Kidney (tissue), 14 donors: ENCODE results near the gene DYNC1H1. TPM values are rescaled to one million over a fixed set of nuclear protein-coding genes. Genes with fewer than 3 reads are reported as not detected.

Experiments
- DNase-seq, 5 donors: peaks; one replicate each; pipeline ENCODE4 v3.0.0-alpha.2; 2013 to 2020
- FAIRE-seq: peaks from 2 replicates; lab custom pipeline; 2012; peaks lifted over from hg19 to GRCh38; lab: Jason Lieb, UNC
- H3K27ac ChIP-seq, 2 donors: one replicate each; pipeline ENCODE4 v1.7.0; 2013; ENCODE audit warnings: low read depth in 2 of 2, low read length in 2 of 2, inconsistent platforms in 1 of 2
- H3K27me3 ChIP-seq: one replicate; pipeline ENCODE4 v1.7.1; 2013; ENCODE audit warnings: low read length, inconsistent platforms; ENCODE audit not compliant: control insufficient read depth, insufficient read depth
- H3K36me3 ChIP-seq, 3 donors: one replicate each; pipeline versions ENCODE4 v1.7.0 to v1.7.1; 2013; ENCODE audit warnings: low read length in 3 of 3, control low read depth in 1 of 3, inconsistent platforms in 1 of 3; ENCODE audit not compliant: insufficient read depth in 3 of 3, control insufficient read depth in 2 of 3
- H3K4me1 ChIP-seq, 3 donors: one replicate each; pipeline versions ENCODE4 v1.7.0 to v1.7.1; 2013; ENCODE audit warnings: low read length in 3 of 3, inconsistent platforms in 1 of 3, low read depth in 1 of 3; ENCODE audit not compliant: control insufficient read depth in 2 of 3, insufficient read depth in 2 of 3
- H3K4me3 ChIP-seq, 3 donors: one replicate each; pipeline versions ENCODE4 v1.7.0 to v1.8.1; 2013; ENCODE audit warnings: low read length in 3 of 3, control low read depth in 1 of 3, inconsistent platforms in 1 of 3
- H3K9ac ChIP-seq, 3 donors: one replicate each; pipeline versions ENCODE4 v1.7.0 to v1.7.1; 2013; ENCODE audit warnings: low read length in 3 of 3, control low read depth in 1 of 3, inconsistent platforms in 1 of 3
- H3K9me3 ChIP-seq, 3 donors: one replicate each; pipeline versions ENCODE4 v1.7.0 to v1.7.1; 2013; ENCODE audit warnings: low read length in 3 of 3, control low read depth in 1 of 3, inconsistent platforms in 1 of 3; ENCODE audit not compliant: control insufficient read depth in 2 of 3, insufficient read depth in 1 of 3
- intact Hi-C: fragments of 100-400 bp; cut with DNase I; formaldehyde crosslinking; loops from one replicate; pipeline ENCODE4 v1.11.1; 2022
- polyA plus RNA-seq: library from polyadenylated mRNA; stranded (reverse); fragments of 350-450 nt; fragmentation: Illumina TruSeq; extraction: RNeasy Lipid Tissue Mini Kit (QIAGEN cat#74804); gene quantifications from one replicate; pipeline ENCODE4 v1.2.3, GENCODE V29; 2014; ENCODE audit warnings: low read depth, low replicate concordance; ENCODE audit not compliant: insufficient read depth
- total RNA-seq: library from RNA; stranded (reverse); fragmentation: NEBNext Ultra II Directional; extraction: Animal tissue kit (Norgen Biotek cat#: 25700); gene quantifications from one replicate; pipeline ENCODE4 v1.2.1, GENCODE V29; 2021
- TF ChIP-seq, protein P1 (sequence below): IDR thresholded peaks from 3 replicates; pipeline ENCODE4 v1.5.1; 2012; ENCODE audit warnings: mild to moderate bottlenecking, moderate library complexity, borderline replicate concordance; ENCODE audit not compliant: insufficient read depth; ENCODE audit errors: extremely low read depth
- donor health status: control.
- donor health status: control.
- donor health status: control.
- donor health status: control.
- donor health status: control.
- donor health status: DM: yes; HTN: yes; CAD: no.
- donor health status: Normal renal cell carcinoma (clear cell type).

Gene DYNC1H1
- total and polyA plus RNA-seq, 2 donors from 2014 or later = 132 to 390 TPM

- TF ChIP-seq, protein P1, sequence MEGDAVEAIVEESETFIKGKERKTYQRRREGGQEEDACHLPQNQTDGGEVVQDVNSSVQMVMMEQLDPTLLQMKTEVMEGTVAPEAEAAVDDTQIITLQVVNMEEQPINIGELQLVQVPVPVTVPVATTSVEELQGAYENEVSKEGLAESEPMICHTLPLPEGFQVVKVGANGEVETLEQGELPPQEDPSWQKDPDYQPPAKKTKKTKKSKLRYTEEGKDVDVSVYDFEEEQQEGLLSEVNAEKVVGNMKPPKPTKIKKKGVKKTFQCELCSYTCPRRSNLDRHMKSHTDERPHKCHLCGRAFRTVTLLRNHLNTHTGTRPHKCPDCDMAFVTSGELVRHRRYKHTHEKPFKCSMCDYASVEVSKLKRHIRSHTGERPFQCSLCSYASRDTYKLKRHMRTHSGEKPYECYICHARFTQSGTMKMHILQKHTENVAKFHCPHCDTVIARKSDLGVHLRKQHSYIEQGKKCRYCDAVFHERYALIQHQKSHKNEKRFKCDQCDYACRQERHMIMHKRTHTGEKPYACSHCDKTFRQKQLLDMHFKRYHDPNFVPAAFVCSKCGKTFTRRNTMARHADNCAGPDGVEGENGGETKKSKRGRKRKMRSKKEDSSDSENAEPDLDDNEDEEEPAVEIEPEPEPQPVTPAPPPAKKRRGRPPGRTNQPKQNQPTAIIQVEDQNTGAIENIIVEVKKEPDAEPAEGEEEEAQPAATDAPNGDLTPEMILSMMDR = no peak
- Histone ChIP-seq H3K9ac (no peak overlapping the region), H3K4me1 (no peaks in the 10 kb centered on the region), H3K4me3 (no peak overlapping the region), H3K9me3 (no peaks in the 10 kb centered on the region), H3K27me3 (no peaks in the 10 kb centered on the region), H3K27ac (no peak overlapping the region), H3K36me3 (peaks cover 30 to 73% (median 65%) of the 10 kb centered on the region in 3 donors)
- FAIRE-seq (no peak), DNase-seq (no peak)
- intact Hi-C loops = no loop called here
Observed at GRCh38 chr14:102027951-102028350, 63.6 kb downstream of the DYNC1H1 start.

GRCh38 chr14:102028733-102029132 is 64.4 kb downstream of the DYNC1H1 start:
- Histone ChIP-seq H3K27ac (no peak overlapping the region), H3K27me3 (no peaks in the 10 kb centered on the region), H3K4me1 (no peaks in the 10 kb centered on the region), H3K9ac (no peak overlapping the region), H3K36me3 (peaks cover 30 to 77% (median 73%) of the 10 kb centered on the region in 3 donors), H3K4me3 (no peak overlapping the region), H3K9me3 (no peaks in the 10 kb centered on the region)
- peak in 1 of 5 donors; percentile 18 for DNase-seq
- no peak for FAIRE-seq
- intact Hi-C loops = no loop called here
- TF ChIP-seq, protein P1 = no peak

DNA sequence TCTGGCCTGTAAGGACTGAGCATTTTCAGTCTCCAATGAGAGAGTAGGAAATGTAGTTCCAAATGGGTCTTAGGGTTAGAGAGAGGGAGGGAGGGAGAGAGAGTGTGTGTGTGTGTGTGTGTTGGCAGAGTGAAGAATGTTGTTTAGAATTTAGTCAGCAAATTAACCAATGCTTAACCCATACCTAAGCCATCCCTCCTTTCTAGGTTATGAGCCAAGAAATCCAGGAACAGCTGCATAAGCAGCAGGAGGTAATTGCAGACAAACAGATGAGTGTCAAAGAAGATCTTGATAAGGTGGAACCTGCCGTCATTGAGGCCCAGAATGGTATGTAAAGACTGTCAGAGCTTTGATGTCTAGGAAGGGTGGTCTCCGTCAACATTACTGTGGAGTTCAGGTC is 65.6 kb downstream of the DYNC1H1 start:
- no peaks in the 10 kb centered on the region for H3K9me3 ChIP-seq
- TF ChIP-seq, protein P1 = no peak
- intact Hi-C loops = no loop called here
- H3K4me3 ChIP-seq = no peak overlapping the region
- H3K4me1 ChIP-seq = peaks cover 0 to 3% (median 0%) of the 10 kb centered on the region in 3 donors
- DNase-seq (no peak), FAIRE-seq (no peak)
- H3K27me3 ChIP-seq = no peaks in the 10 kb centered on the region
- no peak overlapping the region for H3K27ac ChIP-seq
- H3K36me3 ChIP-seq = peaks cover 32 to 75% (median 75%) of the 10 kb centered on the region in 3 donors
- no peak overlapping the region for H3K9ac ChIP-seq

DNA sequence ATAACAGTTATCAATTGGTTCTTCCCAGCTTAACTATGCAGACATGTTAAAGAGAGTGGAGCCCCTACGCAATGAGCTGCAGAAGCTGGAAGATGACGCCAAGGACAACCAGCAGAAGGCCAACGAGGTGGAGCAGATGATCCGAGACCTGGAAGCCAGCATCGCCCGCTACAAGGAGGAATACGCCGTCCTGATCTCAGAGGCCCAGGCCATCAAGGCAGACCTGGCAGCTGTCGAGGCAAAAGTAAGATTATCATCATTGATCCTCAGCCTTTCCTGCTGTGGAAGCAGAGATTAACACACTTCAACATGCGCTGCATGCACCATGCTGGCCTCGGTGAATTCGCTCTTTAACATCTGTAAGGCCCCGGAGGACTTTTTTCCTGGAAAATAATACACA is 68.9 kb downstream of the DYNC1H1 start:
- no peaks in the 10 kb centered on the region for H3K27me3 ChIP-seq
- TF ChIP-seq, protein P1 = no peak
- no peak overlapping the region for H3K4me3 ChIP-seq
- H3K27ac ChIP-seq = no peak overlapping the region
- H3K36me3 ChIP-seq = peaks cover 25 to 74% (median 73%) of the 10 kb centered on the region in 3 donors
- H3K4me1 ChIP-seq = peaks cover 0 to 3% (median 0%) of the 10 kb centered on the region in 3 donors
- H3K9ac ChIP-seq = no peak overlapping the region
- intact Hi-C loops = no loop called here
- no peaks in the 10 kb centered on the region for H3K9me3 ChIP-seq
- DNase-seq (no peak), FAIRE-seq (no peak)
